GM21528 (cell line): Measurements from ENCODE around the gene RNF148.
"Not testable (repeated sequence)": the region's sequence is repeated elsewhere in the genome, so short reads cannot be mapped to it uniquely, and the experiment has no call there.

ENCODE experiments used
- ATAC-seq: cut with Tn5 transposase; IDR thresholded peaks from one replicate; pipeline ENCODE4 v1.9.1; 2021; ENCODE audit warnings: mild to moderate bottlenecking, moderate library complexity; ENCODE audit not compliant: unreplicated experiment, low FRiP score

RNF148 gene

DNA sequence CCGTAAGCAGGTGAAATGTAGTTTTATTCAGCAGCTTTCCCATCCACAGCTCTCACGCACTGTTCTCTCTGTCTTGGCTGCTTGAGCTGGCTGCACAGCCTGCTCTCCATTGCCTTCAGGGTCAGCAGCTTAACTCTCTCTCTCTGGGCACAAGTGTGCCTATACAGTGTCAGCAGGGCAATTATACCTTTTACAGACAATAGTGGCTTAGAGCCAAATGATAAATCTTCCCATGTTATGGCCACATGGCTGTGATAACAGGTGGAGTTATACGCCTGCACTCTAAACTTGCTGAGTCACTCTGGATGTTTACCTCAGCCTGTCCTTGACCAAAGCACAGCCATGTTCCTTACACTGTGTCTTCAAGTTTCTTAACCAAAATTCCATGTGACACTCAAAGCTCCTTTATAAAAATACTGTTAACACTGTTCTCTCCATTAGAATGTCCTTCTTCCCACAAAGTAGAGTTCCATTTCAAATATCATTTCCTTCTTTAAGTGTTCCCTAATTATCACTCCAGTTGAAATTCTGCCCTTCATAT lies 9.9 kb downstream of the RNF148 start:
- ATAC-seq, result no peak

DNA sequence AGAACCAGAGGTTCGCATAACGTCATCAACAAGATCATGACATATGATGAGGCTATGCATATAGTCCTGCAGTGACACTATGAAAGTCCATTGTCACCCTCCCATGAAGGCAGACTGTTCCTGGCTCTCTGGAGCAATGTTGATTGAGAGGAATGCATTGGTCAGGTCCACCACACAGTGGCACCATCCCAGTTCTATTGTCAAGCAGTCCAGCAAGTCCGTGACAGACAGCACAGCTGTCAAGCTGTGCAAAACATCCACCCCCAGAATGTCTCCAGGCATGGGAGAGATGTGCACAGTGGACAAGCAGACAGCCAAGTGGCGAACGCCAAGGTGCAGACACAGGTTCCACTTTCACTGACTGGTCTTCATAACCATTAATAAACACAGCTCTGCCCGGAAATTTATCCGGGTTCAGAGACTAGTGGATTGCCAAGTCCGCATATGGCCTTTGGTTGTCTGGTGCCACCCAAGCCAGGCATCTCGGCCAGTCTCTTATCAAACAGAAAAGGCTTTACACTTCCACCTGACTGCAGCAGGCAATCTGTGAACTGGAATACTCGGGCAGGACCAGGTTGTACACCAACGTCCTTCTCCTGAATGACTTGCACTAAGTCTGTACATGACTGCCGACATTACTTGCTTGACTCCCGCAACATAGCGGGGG lies 11.0 kb downstream of the RNF148 start:
- ATAC-seq, result no peak

DNA sequence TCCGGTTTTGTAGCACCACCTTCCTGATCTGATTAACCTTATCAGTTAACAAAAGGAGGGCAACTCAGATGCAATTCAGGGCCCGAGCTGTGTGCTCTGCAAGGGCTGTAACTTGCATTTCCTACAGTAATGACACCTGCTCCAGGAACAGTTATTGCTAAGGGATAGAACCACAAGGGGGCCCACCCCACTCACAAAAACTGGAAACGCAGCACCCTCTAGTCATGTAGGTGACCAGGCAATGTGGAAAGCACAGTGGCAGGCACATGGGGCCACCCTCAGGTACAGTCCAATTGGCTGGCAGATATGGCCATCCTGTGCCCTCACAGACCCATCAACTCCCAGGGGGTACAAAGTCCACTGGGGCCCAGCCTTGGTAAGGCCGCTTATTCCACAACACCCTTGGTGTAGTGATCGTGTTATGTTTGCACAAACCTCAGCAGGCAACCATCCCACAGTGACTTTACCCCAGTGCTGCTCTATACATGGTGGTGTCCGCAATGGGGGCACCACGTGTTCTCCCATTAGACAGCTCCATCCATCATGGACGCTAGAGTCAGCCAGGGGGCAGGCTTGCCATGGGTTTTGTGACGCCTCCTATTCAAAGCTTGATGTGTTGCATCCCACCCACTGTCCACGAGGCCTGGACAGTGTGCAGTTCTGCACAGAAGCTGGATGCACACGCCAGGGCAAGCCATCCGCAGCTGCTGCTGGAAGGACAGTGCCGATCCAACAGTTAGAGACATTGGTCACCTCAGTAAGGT lies 13.2 kb downstream of the RNF148 start:
- no peak for ATAC-seq

DNA sequence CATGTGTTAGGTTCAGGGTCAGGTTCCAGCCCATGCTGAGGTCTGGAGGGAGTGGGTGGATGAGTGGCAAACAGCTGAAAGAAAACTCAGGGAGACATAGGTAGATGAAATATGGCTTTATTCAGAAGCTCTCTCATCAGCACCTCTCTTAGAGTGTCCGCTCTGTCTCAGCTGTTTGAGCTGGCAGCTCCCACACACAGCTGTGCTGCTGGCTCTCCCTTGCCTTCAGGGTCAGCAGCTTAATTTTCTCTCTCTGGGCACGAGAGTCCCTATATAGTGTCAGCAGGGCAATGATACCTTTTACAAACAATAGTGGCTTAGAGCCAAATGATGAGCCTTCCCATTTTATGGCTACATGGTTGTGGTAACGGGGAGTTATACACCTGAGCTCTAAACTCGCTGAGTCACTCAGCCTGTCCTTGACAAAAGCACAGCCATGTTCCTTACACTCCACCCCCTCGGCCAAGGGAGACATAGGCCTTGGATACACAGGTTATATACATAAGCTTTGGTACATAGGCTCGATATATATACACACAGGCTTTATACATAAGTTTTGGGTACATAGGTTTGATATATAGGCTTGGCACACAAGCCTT lies 14.2 kb downstream of the RNF148 start:
- ATAC-seq, result no peak

DNA sequence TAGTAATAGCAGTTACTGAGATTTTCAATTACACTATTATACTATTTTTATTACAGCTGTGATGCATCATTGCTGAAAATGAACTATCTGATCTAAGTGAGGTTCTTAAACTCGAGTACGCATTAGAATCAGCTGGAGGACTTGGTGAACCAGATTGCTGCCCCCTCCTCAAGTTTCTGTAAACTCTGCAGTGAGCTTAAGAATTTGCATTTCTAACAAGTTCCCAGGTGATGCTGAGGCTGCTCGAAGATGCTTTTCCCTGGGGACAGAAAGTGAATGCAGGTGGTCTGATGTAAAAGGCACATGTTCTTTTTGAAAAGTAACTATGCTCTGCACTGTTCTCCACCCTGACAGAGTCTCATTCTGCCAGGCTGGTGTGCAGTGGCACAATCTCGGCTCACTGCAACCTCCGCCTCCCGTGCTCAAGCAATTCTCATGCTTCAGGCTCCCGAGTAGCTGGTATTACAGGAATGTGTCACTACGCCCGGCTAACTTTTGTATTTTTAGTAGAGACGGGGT lies 16.3 kb downstream of the RNF148 start:
- no peak for ATAC-seq

DNA sequence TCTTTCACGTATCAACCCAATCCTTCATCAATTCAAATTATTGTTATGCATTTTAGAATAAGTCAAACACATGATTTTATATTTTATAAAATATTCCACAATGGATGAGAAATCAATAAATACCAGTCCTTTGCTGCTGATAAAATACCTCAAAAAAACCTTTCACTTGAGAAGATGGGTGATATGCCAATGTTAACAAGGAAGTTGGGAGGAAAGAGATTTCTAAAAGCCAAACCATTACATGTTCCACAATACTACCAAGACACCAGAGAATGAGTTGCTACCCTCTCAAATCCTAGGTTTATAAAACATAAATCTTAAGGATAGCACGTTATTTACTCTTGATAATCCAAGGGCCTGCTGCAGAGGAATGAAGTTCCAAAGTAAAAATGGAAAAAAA lies 18.2 kb downstream of the RNF148 start:
- no peak for ATAC-seq

DNA sequence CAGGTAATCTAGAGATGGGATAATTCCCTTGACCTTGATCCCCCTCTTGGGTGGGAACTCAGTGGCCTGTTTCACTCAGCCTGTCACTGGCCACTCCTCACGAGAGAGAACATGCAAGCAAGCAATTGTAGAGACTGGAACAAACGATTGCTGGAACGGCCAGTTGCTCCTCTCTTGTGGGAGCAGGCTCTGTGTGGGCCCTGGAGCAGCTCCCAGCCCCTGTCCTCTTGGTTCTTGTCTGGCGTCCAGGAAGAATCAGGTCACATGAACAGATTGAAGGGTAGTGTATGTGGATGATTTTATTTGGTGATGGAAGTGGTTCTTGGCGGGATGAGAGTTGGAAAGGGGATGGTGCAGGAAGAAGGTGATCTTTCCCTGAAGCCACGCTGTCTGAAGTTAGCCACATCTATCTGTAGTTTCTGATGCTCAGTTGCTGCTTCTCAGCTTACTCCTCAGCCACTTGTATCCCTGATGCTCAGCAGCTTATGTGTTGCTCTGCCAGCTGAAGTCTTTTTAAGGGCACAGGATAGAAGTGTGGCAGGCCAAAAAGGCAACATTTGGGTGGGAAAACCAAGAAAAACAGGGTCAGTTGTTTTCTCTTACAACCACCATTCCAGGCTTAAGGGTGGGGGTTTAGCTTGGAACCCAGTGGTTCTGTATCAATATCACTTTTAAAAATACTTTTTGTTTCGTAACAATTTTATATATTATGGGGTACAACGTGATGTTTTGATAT lies 19.7 kb downstream of the RNF148 start:
- no peak for ATAC-seq

DNA sequence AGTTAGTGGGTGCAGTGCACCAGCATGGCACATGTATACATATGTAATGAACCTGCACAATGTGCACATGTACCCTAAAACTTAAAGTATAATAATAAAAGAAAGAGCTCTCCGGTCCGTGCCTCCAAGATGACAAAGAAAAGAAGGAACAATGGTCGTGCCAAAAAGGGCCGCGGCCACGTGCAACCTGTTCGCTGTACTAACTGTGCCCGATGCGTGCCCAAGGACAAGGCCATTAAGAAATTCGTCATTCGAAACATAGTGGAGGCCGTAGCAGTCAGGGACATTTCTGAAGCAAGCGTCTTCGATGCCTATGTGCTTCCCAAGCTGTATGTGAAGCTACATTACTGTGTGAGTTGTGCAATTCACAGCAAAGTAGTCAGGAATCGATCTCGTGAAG lies 21.5 kb downstream of the RNF148 start:
- ATAC-seq, result not testable (repeated sequence)

DNA sequence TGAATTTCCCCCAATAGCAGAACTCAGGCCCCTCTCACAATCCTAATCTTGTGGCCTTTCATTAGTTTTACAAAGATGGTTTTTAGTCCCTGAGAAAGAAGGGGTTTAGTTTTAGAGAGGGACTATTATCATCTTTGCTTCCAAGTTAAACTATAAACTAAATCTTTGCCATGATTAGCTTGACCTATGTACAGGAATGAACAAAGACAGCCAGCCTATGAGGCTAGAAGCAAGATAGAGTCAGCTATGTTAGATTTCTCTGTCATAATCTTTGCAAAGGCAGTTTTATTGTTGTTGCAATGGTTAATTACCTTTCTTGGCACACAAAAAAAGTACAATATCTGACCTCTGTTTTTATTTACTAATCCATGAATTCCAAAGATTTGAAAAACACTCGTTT lies 22.9 kb downstream of the RNF148 start:
- no peak for ATAC-seq

DNA sequence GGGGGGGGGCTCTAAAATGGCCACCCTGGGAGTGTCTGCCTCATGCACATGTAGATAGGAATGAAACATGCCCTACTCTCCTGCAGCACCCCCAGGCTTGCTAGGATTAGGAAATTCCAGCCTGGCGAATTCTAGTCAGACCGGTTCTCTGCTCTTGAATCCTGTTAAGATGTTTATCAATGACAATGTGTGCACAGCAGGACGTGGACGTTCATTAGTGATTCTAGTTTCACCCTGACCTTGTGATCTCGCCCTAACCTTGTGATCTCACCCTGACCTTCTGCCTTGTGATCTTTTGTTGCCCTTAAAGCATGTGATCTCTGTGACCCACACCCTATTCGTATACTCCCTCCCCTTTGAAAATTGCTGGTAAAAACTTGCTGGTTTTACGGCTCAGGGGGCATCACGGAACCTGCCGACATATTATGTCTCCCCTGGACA lies 23.4 kb downstream of the RNF148 start:
- not testable (repeated sequence) for ATAC-seq

DNA sequence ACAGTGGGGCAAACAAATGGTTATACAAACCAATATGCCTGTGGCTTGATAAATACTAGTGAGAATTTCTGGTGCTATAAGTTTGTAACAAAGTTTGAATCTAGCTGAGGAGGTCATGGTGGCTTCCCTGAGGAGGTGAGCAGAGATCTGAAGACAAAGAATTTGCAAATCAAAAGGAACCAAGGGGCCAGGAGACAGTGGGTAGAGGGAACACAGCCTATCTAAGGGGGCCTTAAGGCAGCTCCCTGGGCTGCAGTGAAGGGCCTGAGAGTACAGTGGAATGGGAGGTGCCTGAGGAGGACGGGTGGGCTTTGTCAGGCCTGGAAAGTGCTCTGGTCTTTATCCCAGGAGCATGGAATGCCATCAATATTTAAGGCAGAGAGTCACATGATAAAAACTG lies 25.6 kb downstream of the RNF148 start:
- ATAC-seq, result no peak

DNA sequence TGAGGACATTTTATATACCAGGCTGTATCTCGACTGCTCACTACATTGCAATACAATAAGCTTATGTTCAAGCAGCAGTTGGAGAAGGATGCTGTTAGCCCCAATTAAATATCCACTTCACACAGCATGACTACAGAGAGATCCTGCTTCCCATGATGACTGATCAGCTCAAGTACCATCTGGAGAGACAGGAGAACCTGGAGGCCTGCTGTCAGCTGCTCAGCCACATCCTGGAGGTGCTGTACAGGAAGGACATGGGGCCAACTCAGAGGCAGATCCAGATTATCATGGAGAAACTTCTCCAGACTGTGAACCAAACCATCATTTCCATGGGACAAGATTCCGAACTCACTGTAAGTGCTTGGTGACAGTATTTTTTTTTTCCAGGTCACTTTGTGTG lies 26.3 kb downstream of the RNF148 start:
- no peak for ATAC-seq

DNA sequence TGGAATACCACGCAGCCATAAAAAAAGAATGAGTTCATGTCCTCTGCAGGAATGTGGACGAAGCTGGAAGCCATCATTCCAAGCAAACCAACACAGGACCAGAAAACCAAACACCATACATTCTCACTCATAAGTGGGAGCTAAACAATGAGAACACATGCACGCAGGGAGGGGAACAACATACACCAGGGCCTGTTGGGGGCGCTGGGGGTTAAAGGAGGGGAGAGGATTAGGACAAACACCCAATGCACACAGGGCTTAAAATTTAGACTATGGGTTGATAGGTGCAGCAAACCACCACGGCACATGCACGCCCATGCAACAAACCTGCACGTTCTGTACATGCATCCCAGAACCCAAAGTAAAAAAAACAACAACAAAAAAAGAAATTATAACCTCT lies 27.1 kb downstream of the RNF148 start:
- no peak for ATAC-seq

DNA sequence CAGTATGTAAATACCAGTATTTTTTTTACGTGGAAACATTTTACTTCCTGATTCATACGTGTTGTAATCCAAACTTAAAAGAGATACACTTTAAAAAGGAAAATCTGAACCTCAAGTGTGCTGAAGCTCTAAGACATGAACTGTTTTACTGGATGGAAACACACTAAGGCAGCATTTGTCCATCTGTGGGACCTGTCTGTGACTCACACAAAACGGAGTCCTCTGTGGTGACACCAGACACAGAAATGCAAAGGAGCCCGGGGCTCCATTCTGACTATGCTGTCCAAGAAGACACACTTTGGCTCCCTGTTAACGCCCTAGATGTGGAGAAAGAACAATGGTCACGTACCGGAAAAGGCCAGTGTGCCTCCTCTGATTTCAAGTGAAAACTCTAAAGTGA lies 27.7 kb downstream of the RNF148 start:
- ATAC-seq, result no peak

DNA sequence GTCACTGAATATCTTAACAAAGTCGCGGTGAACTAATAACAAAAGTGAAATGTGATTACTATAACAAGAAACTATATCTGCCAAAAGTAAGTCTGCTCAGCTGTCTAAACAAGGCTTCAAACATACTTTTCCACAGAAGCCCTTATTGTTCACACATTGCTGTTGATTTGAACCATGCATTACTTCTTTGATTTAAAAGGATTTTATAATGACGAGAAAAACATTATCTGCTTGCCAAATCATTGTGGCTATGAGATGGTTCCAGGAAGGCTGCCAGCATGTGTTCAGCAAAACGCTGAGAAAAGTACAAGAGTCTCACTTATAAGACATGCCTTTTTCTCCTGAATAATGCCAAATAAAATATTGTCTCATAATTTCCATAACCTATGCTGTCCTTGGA lies 28.2 kb downstream of the RNF148 start:
- ATAC-seq, result no peak

DNA sequence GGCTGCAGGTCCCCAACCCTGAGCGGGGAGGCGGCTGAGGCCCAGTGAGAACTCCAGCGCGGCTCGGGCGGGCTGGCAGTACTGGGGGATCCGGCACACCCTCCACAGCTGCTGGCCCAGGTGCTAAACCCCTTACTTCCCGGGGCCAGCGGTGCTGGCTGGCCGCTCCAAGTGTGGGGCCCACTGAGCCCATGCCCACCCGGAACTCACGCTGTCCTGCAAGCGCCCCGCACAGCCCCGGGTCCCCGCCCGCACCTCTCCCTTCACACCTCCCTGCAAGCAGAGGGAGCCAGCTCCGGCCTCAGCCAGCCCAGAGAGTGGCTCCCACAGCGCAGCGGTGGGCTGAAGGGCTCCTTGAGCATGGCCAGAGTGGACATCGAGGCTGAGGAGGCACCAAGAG lies 28.8 kb downstream of the RNF148 start:
- ATAC-seq, result no peak

DNA sequence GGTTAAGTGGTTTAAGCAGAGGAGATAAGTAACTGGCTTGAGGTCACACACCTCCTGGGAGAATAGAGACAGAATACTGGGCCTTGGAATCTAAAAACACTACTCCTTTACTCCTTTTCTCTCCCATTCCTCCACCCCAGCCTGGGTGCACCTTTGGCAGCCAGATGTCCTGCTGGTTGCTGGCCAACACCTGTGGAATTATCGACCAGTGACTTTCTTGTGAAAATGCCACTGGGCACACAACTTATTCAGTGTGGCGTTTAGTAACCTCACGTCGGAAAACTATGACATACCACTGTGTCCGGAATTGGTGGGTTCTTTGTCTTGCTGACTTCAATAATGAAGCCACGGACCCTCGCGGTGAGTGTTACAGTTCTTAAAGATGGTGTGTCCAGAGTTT lies 30.2 kb downstream of the RNF148 start:
- no peak for ATAC-seq

DNA sequence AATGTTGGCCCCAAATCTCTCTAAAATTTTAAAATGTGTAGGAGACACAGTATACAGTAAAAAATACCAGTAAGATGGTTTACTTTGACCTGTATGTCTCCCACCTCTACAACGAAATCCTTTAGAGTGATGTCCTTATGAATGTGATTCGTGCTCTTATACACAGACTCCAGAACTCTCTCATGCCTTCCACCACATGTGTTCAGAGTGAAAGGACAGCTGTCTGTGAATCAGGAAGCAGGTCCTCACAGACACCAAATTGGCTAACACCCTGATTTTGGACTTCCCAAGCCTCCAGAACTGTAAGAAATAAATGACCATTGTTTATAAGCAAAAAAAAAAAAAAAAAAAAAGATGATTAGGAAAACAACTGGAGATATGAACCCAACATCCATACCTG lies 39.0 kb downstream of the RNF148 start:
- no peak for ATAC-seq

DNA sequence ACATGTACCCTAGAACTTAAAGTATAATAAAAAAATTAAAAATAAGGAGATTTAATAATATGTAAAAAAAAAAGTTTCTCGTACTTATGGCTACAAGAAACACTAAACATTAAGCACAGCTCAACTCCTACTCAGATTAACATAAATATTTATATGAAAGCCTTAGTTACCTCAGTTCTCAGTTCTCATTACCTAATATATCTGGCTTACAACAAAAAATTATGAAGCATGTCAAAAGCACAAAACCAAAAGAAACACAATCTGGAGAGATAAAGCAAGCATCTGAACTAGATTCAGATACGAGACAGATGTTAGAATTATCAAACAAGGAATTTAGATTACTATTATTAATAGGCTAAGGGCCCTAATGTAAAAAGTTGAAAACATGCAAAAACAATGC lies 43.9 kb downstream of the RNF148 start:
- no peak for ATAC-seq

DNA sequence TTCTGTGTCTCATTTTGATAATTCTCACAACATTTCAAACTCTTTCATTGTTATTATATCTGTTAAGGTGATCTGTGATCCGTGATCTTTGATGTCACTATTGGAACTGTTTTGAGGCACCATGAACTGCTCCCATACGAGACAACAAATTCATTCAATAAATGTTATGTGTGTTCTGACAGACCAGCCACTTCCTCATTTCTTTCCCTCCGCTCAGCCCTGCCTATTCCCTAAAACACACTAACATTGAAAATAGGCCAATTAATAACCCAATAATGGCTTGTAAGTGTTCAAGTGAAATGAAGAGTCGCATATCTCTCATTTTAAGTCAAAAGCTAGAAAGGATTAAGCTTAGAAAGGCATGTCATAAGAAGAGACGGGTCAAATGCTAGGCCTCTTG lies 49.0 kb downstream of the RNF148 start:
- no peak for ATAC-seq

DNA sequence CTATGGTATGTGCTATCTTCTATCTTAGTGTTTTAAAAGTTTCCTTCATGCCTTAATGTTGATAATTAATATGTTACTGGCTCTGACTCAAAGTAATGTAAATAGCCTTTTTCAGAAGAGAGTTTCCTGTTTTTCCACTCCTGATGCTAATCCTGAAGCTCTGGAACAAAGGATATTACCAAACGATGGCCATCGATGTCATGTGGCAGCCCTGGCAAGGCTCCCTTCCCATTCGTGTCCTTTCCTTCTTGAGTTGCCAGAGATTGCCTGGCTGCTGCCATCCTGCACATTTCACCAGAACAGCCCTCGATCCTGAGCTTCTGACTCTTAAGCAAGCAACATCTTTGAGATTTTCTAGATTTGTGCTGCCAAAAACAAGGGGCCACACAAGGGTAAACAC lies 49.8 kb downstream of the RNF148 start:
- no peak for ATAC-seq
